Activated CD4-positive, alpha-beta T cell treated with anti-CD3 and anti-CD28 coated beads for 36 hours (primary cell): Measurements from ENCODE around the gene MGMT. TPM values are rescaled to one million over a fixed set of nuclear protein-coding genes. Genes with fewer than 3 reads are reported as not detected.
"Not testable (repeated sequence)": the region's sequence is repeated elsewhere in the genome, so short reads cannot be mapped to it uniquely, and the experiment has no call there.

Source experiments
- ATAC-seq: fragments of 200-7000 bp; cut with Tn5 transposase; one replicate; pipeline ENCODE4 v1.10.0; 2021; ENCODE audit warnings: mild to moderate bottlenecking, moderate library complexity
- CTCF ChIA-PET: fragments of 350-600 bp; sonication (Branson Sonifier 250); formaldehyde crosslinking; loops from one replicate; lab custom pipeline; 2021; ENCODE audit warnings: antibody characterized with exemption; lab: Charles Lee
- POLR2A ChIA-PET: fragments of 350-600 bp; sonication (Branson Sonifier 250); formaldehyde crosslinking; loops from one replicate; lab custom pipeline; 2021; ENCODE audit warnings: antibody characterized with exemption, inconsistent platforms; lab: Charles Lee
- DNase-seq: peaks from one replicate; pipeline ENCODE4 v3.0.0-alpha.2; 2020
- H3K27ac Mint-ChIP-seq: one replicate; pipeline ENCODE4 v1.8.0; 2021; ENCODE audit warnings: mixed read lengths
- H3K27me3 Mint-ChIP-seq: one replicate; pipeline ENCODE4 v1.8.0; 2021; ENCODE audit warnings: mixed read lengths
- H3K36me3 Mint-ChIP-seq: one replicate; pipeline ENCODE4 v1.8.0; 2021; ENCODE audit warnings: low read depth, mixed read lengths
- H3K4me1 Mint-ChIP-seq: one replicate; pipeline ENCODE4 v1.8.0; 2021; ENCODE audit warnings: mixed read lengths
- H3K4me3 Mint-ChIP-seq: one replicate; pipeline ENCODE4 v1.8.0; 2021; ENCODE audit warnings: mild to moderate bottlenecking, moderate library complexity, mixed read lengths
- H3K9me3 Mint-ChIP-seq: one replicate; pipeline ENCODE4 v1.8.0; 2021; ENCODE audit warnings: low read depth, mixed read lengths
- intact Hi-C, 2 experiments: fragments of 100-400 bp; cut with DNase I in 1 of 2; cut with micrococcal nuclease in 1 of 2; formaldehyde crosslinking; loops; one replicate each; pipeline versions ENCODE4 v1.14.2 to v1.15.1; 2022 to 2024; cut with DNase I, micrococcal nuclease
- total RNA-seq, 2 experiments: library from RNA; stranded (reverse); gene quantifications; one replicate each; pipeline ENCODE4 v1.2.3, GENCODE V29; 2021

The MGMT gene
- total RNA-seq: 10 to 100 TPM; 18.0 to 22.8 TPM

- intact Hi-C loops: loop anchor here (1.0 to 5.0 kb wide), 8 partner anchors 495 to 1420 kb away; partner anchors contain the start of genes GLRX3 (in 2 of the 2), EBF3 (in 1 of the 2) and MKI67 (in 1 of the 2)
- Mint-ChIP-seq H3K9me3 (no peaks in the 10 kb centered on the region), H3K36me3 (peaks cover 14% of the 10 kb centered on the region), H3K27me3 (no peaks in the 10 kb centered on the region), H3K27ac (peak within 1 kb of the TSS; percentile 42), H3K4me3 (peak within 1 kb of the TSS; percentile 77), H3K4me1 (peaks cover 7% of the 10 kb centered on the region)
- CTCF ChIA-PET: interaction anchor here (0.6 to 1.0 kb wide), 3 partner anchors 644 to 1418 kb away, joined by 3 read pairs; partner anchors contain the start of gene C10orf143
- peak; percentile 98 for ATAC-seq
- peak; percentile 99 for DNase-seq
- POLR2A ChIA-PET: no interaction called here
These were observed at the start of gene MGMT for GRCh38 chr10:129466703-129467358. Gene MGMT (plus strand): TSS chr10:129467241.

- Mint-ChIP-seq H3K36me3 (no peaks in the 10 kb centered on the region), H3K4me1 (no peaks in the 10 kb centered on the region), H3K27me3 (no peaks in the 10 kb centered on the region), H3K27ac (no peak overlapping the region), H3K4me3 (no peak overlapping the region), H3K9me3 (no peaks in the 10 kb centered on the region)
- no peak for ATAC-seq
- ChIA-PET POLR2A (no interaction called here), CTCF (interaction anchor here (0.6 to 0.7 kb wide), 2 partner anchors 86 to 178 kb away, joined by 3 read pairs; no protein-coding TSS in a partner anchor)
- intact Hi-C loops: no loop called here
- no peak for DNase-seq
These were observed 49.2 kb upstream of the MGMT start for GRCh38 chr10:129417870-129418269.

- ChIA-PET CTCF (interaction anchor here (0.6 to 0.7 kb wide), 2 partner anchors 87 to 88 kb away, joined by 3 read pairs; no protein-coding TSS in a partner anchor), POLR2A (no interaction called here)
- H3K4me3 Mint-ChIP-seq: no peak overlapping the region
- intact Hi-C loops: no loop called here
- no peaks in the 10 kb centered on the region for H3K4me1 Mint-ChIP-seq
- DNase-seq (no peak), ATAC-seq (no peak)
- no peak overlapping the region for H3K27ac Mint-ChIP-seq
- no peaks in the 10 kb centered on the region for H3K36me3 Mint-ChIP-seq
- no peaks in the 10 kb centered on the region for H3K27me3 Mint-ChIP-seq
- no peaks in the 10 kb centered on the region for H3K9me3 Mint-ChIP-seq
These were observed 48.4 kb upstream of the MGMT start for GRCh38 chr10:129418496-129419225.

DNA sequence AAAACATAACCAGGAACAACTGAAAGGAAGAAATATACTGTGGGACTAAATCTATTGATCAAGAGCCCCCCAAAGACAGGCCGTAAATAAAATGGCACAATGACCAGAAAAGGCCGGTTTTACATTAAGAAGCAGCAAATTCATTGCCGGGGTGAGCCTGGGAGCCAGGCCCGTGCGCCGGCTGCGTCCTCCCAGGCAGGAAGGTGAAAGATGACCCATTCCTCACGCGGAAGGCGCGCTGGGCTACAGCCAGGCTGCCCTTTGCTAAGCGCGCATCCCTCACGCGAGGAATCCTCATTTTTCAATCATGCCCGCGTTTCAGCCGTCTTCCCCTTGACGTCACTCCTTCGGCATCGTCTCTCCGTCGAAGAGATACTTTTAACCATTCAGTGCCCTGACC, 47.6 kb upstream of the MGMT start:
- H3K4me3 Mint-ChIP-seq: no peak overlapping the region
- no peaks in the 10 kb centered on the region for H3K4me1 Mint-ChIP-seq
- ChIA-PET CTCF (interaction anchor here (0.7 kb wide), 1 partner anchor 87 kb away, joined by 3 read pairs; no protein-coding TSS in a partner anchor), POLR2A (no interaction called here)
- no peak for ATAC-seq
- H3K27ac Mint-ChIP-seq: no peak overlapping the region
- H3K36me3 Mint-ChIP-seq: no peaks in the 10 kb centered on the region
- H3K9me3 Mint-ChIP-seq: no peaks in the 10 kb centered on the region
- DNase-seq: no peak
- no peaks in the 10 kb centered on the region for H3K27me3 Mint-ChIP-seq
- intact Hi-C loops: no loop called here

- H3K4me1 Mint-ChIP-seq: no peaks in the 10 kb centered on the region
- H3K4me3 Mint-ChIP-seq: no peak overlapping the region
- intact Hi-C loops: no loop called here
- ATAC-seq: no peak
- H3K9me3 Mint-ChIP-seq: no peaks in the 10 kb centered on the region
- CTCF ChIA-PET: no interaction called here
- H3K27me3 Mint-ChIP-seq: peaks cover 2% of the 10 kb centered on the region
- no peaks in the 10 kb centered on the region for H3K36me3 Mint-ChIP-seq
- POLR2A ChIA-PET: no interaction called here
- no peak for DNase-seq
- H3K27ac Mint-ChIP-seq: no peak overlapping the region
These were observed 45.5 kb upstream of the MGMT start for GRCh38 chr10:129421399-129422010.

DNA sequence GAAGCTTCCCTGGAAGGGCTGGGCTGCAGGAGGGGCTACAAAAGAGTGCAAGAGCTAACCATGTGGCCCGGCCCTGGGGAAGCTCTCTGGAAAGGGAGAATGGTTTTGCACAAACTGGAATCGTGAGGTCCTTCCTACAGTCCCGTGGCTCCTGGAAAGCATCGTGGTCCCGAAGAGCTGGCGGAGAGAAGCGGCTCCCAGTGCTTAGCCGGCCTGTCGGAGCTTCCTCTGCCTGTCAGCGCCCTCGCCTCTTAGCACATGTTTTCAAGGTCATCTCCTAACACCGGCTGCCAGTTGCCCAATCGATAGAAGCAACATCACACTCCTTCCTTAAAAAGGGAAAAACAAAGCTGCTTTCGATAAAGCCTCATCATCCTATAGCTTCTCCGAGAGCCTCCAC, 42.1 kb upstream of the MGMT start:
- intact Hi-C loops: no loop called here
- DNase-seq (no peak), ATAC-seq (no peak)
- Mint-ChIP-seq H3K4me1 (no peaks in the 10 kb centered on the region), H3K27ac (no peak overlapping the region), H3K27me3 (peaks cover 2% of the 10 kb centered on the region), H3K9me3 (no peaks in the 10 kb centered on the region), H3K36me3 (no peaks in the 10 kb centered on the region), H3K4me3 (no peak overlapping the region)
- ChIA-PET CTCF (no interaction called here), POLR2A (no interaction called here)

DNA sequence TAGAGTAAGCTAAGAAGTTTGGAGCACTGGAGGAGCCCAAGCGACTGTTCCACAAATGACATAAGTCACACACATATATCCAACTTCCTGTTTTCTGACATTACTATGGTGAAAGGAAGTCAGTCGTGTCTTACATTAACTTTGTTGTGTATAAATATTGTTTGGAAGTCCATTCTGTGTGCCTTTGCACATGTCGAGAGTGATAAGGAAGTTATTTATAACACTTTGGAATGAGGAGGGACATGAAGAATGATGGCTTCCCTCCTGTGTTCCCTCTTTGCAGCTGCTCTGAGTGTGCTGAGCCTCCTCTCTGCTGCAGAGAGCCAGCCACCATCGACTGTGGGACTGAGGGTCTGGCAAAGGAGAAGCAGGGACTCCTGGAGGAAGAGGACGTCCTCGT, 40.4 kb upstream of the MGMT start:
- Mint-ChIP-seq H3K36me3 (no peaks in the 10 kb centered on the region), H3K4me1 (no peaks in the 10 kb centered on the region), H3K9me3 (no peaks in the 10 kb centered on the region), H3K4me3 (no peak overlapping the region), H3K27me3 (peaks cover 2% of the 10 kb centered on the region), H3K27ac (no peak overlapping the region)
- intact Hi-C loops: no loop called here
- POLR2A ChIA-PET: no interaction called here
- no peak for ATAC-seq
- no peak for DNase-seq
- CTCF ChIA-PET: no interaction called here

GRCh38 chr10:129433266-129433665, 33.8 kb upstream of the MGMT start:
- no peaks in the 10 kb centered on the region for H3K36me3 Mint-ChIP-seq
- H3K27me3 Mint-ChIP-seq: peaks cover 3% of the 10 kb centered on the region
- no peaks in the 10 kb centered on the region for H3K4me1 Mint-ChIP-seq
- no peak for DNase-seq
- ChIA-PET CTCF (no interaction called here), POLR2A (no interaction called here)
- no peaks in the 10 kb centered on the region for H3K9me3 Mint-ChIP-seq
- H3K27ac Mint-ChIP-seq: no peak overlapping the region
- no peak for ATAC-seq
- no peak overlapping the region for H3K4me3 Mint-ChIP-seq
- intact Hi-C loops: no loop called here

GRCh38 chr10:129435724-129436123, 31.3 kb upstream of the MGMT start:
- H3K27ac Mint-ChIP-seq, intact Hi-C loops, DNase-seq, H3K4me1 Mint-ChIP-seq, H3K36me3 Mint-ChIP-seq, ATAC-seq, H3K4me3 Mint-ChIP-seq, H3K27me3 Mint-ChIP-seq, H3K9me3 Mint-ChIP-seq, POLR2A ChIA-PET, CTCF ChIA-PET: not testable (repeated sequence)

DNA sequence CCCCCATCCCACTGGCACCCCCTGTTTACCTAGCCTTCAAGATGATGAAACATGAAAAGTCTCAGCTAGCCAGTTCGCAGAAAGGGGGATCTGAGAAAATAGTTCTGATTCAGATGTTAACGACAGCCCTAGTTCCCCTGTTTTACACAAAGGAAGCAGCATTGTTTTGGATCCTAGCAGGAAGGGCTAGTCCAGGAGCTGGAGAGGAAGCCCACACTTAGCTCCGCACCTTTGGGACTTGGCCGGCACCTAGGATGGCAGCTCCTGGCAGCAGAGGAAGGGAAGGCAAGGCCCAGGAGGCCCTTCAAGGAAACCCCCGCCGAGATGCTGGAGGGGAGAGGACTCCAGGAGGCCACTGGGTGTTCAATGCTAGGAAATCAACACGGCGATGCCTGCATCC, 29.0 kb upstream of the MGMT start:
- ATAC-seq (no peak), DNase-seq (no peak)
- H3K36me3 Mint-ChIP-seq: no peaks in the 10 kb centered on the region
- intact Hi-C loops: no loop called here
- peaks cover 8% of the 10 kb centered on the region for H3K27me3 Mint-ChIP-seq
- no peak overlapping the region for H3K27ac Mint-ChIP-seq
- H3K4me1 Mint-ChIP-seq: no peaks in the 10 kb centered on the region
- ChIA-PET POLR2A (no interaction called here), CTCF (no interaction called here)
- H3K4me3 Mint-ChIP-seq: no peak overlapping the region
- no peaks in the 10 kb centered on the region for H3K9me3 Mint-ChIP-seq

DNA sequence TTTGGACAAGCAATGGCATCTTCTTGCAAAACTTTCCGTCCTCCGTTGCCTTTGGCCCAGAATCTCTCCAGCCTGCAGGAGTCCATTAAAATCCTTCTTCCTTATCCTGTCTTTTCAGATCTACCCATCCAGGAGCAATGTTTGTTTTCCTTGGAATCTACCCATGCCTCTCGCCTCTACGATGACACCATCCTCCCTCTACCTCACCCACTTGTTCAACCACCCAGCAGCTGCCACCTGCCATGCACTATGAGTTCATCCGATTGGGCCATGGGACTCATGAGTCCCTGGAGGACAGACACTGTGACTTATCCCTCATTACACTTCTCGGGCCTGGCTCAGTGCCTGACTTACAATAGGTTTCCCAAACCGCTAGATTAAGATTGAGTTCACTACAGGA, 26.8 kb upstream of the MGMT start:
- H3K36me3 Mint-ChIP-seq: no peaks in the 10 kb centered on the region
- H3K27ac Mint-ChIP-seq: no peak overlapping the region
- no peak for DNase-seq
- H3K9me3 Mint-ChIP-seq: no peaks in the 10 kb centered on the region
- intact Hi-C loops: no loop called here
- CTCF ChIA-PET: no interaction called here
- no peak for ATAC-seq
- no peaks in the 10 kb centered on the region for H3K4me1 Mint-ChIP-seq
- H3K27me3 Mint-ChIP-seq: peaks cover 7% of the 10 kb centered on the region
- POLR2A ChIA-PET: no interaction called here
- no peak overlapping the region for H3K4me3 Mint-ChIP-seq
